ENCODE measurements around the gene AFAP1L2. TPM values are rescaled to one million over a fixed set of nuclear protein-coding genes. Genes with fewer than 3 reads are reported as not detected.

The AFAP1L2 gene
- total and polyA plus RNA-seq, 7 donors: 0.75 to 3.6 (median 1.7) TPM

DNA sequence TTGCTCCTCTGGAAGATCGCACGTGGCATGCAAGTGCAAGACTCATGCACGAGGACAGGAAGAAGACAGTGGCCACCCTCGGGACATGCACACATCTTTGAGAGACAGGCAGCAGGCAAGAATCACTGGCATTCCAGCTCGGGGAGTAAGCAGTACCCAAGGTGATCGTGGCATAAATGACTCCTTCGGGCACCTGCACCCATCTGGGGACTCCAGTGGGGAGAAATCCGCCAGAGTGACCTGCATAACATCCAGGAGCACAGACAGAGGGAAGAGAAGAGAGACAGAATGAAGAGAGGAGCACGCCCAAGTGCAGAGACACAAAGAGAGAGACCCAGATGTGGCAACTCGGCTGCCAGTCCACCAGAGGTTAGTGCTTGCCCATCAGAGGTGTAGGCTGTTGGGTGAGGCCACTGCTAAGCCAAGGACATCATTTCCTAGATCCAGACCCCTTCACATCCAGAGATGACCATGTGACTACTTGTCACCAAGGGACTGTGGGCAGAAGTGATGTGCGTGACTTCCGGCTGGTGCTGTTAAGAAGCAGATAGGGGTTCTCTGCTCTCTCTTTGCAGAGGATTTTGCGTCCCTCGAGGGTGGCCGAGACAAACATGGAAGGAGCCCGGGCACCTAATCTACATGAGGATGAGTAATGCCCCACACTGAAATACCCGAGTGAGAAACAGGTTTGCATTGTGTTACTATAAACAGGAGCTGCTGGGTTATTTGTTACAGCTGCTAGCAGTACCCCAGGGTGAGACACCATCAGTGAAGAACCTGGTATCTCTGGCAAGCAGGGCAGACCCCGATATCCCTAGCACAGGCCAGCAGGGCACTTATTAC lies 84.7 kb downstream of the AFAP1L2 start:
- no peaks in the 10 kb centered on the region for H3K27me3 ChIP-seq (ENCODE audit: insufficient read depth in 3 of 3, low read length in 2 of 3)
- no peak overlapping the region for H3K27ac ChIP-seq
- H3K36me3 ChIP-seq (ENCODE audit: insufficient read depth in 1 of 2, low read depth in 1 of 2): no peaks in the 10 kb centered on the region
- no peak overlapping the region for H3K4me3 ChIP-seq
- no peaks in the 10 kb centered on the region for H3K4me1 ChIP-seq
- ATAC-seq: no peak
- intact Hi-C loops (cut with DNase I): no loop called here
- no peaks in the 10 kb centered on the region for H3K9me3 ChIP-seq
- WGBS, 3 donors: 91% methylated on average over 18 of the region's 18 CpGs
- TF ChIP-seq, protein P1, sequence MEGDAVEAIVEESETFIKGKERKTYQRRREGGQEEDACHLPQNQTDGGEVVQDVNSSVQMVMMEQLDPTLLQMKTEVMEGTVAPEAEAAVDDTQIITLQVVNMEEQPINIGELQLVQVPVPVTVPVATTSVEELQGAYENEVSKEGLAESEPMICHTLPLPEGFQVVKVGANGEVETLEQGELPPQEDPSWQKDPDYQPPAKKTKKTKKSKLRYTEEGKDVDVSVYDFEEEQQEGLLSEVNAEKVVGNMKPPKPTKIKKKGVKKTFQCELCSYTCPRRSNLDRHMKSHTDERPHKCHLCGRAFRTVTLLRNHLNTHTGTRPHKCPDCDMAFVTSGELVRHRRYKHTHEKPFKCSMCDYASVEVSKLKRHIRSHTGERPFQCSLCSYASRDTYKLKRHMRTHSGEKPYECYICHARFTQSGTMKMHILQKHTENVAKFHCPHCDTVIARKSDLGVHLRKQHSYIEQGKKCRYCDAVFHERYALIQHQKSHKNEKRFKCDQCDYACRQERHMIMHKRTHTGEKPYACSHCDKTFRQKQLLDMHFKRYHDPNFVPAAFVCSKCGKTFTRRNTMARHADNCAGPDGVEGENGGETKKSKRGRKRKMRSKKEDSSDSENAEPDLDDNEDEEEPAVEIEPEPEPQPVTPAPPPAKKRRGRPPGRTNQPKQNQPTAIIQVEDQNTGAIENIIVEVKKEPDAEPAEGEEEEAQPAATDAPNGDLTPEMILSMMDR (IDR thresholded peaks at IDR 0.05): no peak
- no peak for DNase-seq

DNA sequence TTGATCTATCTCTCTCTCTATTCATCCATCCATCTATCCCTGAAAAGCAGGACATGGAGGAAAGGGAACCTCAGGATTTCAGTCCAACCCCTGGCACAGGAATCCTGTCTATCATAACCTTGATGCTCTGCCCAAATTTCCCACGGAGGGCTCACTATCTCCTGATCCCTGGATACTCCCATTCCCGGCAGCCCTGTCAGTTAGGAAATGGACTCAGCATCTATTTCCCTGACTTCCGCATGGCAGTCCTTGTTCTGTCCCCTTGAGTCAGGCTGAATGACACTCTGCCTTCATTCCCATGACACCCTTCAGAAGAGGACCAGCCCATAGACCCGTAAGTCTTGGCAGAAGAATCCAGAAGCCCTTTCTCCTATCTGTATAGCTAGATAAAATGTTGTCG lies 87.6 kb downstream of the AFAP1L2 start:
- Histone ChIP-seq H3K9me3 (no peaks in the 10 kb centered on the region), H3K27me3 (ENCODE audit: insufficient read depth in 3 of 3, low read length in 2 of 3) (no peaks in the 10 kb centered on the region), H3K36me3 (ENCODE audit: insufficient read depth in 1 of 2, low read depth in 1 of 2) (no peaks in the 10 kb centered on the region), H3K4me3 (no peak overlapping the region), H3K4me1 (no peaks in the 10 kb centered on the region), H3K27ac (no peak overlapping the region)
- TF ChIP-seq, protein P1 (IDR thresholded peaks at IDR 0.05): no peak
- intact Hi-C loops (cut with DNase I): no loop called here
- DNase-seq (no peak), ATAC-seq (no peak)
- 68 to 80% (median 71%) methylated on average over 5 of the region's 5 CpGs for WGBS, 3 donors

DNA sequence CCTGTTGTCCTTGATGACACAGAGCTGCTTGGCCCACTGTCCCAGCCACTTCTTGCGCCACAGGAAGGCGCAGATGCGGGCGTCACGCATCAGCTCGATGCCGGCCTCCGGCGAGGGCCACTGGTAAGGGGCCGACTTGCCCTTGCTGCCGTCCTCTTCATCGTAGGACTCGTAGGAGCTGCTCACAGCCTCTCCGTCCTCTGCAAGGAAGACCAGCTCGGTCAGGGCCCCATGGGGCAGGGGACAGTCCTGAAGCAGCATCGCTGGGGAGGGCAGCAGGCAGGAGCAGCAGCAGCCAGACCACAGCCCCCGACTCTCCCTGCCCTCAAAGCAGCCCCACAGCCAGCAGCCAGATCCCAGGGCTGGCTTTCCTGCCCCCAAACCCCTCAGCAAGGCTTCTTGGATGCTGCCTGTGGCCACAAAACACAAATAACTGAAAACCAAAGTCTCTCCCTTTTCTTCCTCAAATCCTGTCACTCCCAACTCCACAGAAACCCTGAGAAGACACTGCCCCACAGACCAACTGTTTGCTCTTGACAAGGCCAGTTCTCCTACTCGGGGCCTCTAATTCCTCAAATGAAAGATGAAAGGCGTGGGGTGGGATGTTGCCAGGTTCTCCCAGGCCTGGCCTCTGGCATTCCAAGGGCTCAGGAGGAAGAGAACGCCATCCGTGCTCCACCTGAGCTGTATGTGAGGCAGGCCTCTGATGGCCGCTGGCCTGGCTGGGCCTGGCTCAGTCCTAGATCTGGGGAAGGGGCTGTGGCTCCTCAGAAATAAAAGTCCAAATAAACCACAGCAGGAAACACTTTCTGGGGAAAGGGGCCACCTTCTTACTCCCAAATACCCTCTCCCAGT lies 88.5 kb downstream of the AFAP1L2 start:
- H3K36me3 ChIP-seq (ENCODE audit: insufficient read depth in 1 of 2, low read depth in 1 of 2): no peaks in the 10 kb centered on the region
- no peak overlapping the region for H3K4me3 ChIP-seq
- ATAC-seq: no peak
- WGBS, 3 donors: 88 to 89% (median 88%) methylated on average over 22 of the region's 22 CpGs
- H3K27me3 ChIP-seq (ENCODE audit: insufficient read depth in 3 of 3, low read length in 2 of 3): no peaks in the 10 kb centered on the region
- no peaks in the 10 kb centered on the region for H3K4me1 ChIP-seq
- H3K27ac ChIP-seq: no peak overlapping the region
- intact Hi-C loops (cut with DNase I): no loop called here
- no peak for DNase-seq
- no peaks in the 10 kb centered on the region for H3K9me3 ChIP-seq
- TF ChIP-seq, protein P1 (IDR thresholded peaks at IDR 0.05): no peak

DNA sequence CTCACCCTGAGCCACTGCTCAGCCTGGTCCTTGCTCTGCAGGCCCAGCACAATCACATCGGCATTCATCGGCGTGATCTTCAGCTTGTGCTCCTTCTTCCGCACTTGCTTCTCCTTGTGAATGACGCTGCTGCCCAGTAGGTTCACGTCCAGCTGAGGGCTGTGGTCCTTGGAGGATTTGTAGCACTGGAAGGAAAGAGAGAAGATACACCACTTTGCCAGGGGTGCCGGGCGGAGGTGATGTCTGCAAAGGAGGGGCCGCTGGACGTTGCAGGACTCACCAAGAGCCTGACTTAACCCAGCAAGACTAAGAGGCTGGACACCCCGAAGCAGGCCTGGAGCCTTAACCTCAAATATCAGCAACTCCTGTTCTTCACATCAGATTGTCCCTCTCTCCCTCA lies 90.4 kb downstream of the AFAP1L2 start:
- WGBS, 3 donors: 79 to 89% (median 80%) methylated on average over 11 of the region's 11 CpGs
- Histone ChIP-seq H3K4me3 (no peak overlapping the region), H3K4me1 (no peaks in the 10 kb centered on the region), H3K27ac (no peak overlapping the region), H3K9me3 (no peaks in the 10 kb centered on the region), H3K36me3 (ENCODE audit: insufficient read depth in 1 of 2, low read depth in 1 of 2) (no peaks in the 10 kb centered on the region), H3K27me3 (ENCODE audit: insufficient read depth in 3 of 3, low read length in 2 of 3) (no peaks in the 10 kb centered on the region)
- intact Hi-C loops (cut with DNase I): no loop called here
- TF ChIP-seq, protein P1 (IDR thresholded peaks at IDR 0.05): no peak
- DNase-seq (no peak), ATAC-seq (no peak)
